ENCODE results near the gene DUSP22.

DNA sequence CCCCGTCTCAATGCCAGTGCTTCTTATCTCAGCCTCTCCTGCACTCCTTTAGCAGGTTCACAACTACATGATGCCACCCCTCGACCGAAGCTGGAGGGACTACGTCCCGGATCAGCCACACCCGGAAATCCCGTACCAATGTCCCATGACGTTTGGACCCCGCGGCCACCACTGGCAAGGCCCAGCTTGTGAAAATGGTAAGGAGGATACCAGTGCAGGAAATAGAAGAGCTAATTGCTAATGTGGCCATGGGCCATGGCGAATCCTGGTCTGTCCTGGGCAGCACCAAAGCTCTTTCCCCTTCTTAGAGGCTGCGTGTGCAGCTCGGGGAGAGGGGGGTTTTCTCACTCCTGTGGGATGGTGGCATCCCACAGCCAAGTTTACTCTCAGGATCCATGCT is 104.8 kb downstream of the DUSP22 start:
- TF ChIP-seq, protein P1, sequence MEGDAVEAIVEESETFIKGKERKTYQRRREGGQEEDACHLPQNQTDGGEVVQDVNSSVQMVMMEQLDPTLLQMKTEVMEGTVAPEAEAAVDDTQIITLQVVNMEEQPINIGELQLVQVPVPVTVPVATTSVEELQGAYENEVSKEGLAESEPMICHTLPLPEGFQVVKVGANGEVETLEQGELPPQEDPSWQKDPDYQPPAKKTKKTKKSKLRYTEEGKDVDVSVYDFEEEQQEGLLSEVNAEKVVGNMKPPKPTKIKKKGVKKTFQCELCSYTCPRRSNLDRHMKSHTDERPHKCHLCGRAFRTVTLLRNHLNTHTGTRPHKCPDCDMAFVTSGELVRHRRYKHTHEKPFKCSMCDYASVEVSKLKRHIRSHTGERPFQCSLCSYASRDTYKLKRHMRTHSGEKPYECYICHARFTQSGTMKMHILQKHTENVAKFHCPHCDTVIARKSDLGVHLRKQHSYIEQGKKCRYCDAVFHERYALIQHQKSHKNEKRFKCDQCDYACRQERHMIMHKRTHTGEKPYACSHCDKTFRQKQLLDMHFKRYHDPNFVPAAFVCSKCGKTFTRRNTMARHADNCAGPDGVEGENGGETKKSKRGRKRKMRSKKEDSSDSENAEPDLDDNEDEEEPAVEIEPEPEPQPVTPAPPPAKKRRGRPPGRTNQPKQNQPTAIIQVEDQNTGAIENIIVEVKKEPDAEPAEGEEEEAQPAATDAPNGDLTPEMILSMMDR (conservative IDR thresholded peaks at IDR 0.05; ENCODE audit: low read depth in 2 of 2) = no peak
- TF ChIP-seq EZH2phosphoT487 (IDR thresholded peaks at IDR 0.05; ENCODE audit: unreplicated experiment) = no peak
- no peak for TF ChIP-seq EZH2 (IDR thresholded peaks at IDR 0.05; ENCODE audit: low read depth, unreplicated experiment)
- TF ChIP-seq, protein P2, sequence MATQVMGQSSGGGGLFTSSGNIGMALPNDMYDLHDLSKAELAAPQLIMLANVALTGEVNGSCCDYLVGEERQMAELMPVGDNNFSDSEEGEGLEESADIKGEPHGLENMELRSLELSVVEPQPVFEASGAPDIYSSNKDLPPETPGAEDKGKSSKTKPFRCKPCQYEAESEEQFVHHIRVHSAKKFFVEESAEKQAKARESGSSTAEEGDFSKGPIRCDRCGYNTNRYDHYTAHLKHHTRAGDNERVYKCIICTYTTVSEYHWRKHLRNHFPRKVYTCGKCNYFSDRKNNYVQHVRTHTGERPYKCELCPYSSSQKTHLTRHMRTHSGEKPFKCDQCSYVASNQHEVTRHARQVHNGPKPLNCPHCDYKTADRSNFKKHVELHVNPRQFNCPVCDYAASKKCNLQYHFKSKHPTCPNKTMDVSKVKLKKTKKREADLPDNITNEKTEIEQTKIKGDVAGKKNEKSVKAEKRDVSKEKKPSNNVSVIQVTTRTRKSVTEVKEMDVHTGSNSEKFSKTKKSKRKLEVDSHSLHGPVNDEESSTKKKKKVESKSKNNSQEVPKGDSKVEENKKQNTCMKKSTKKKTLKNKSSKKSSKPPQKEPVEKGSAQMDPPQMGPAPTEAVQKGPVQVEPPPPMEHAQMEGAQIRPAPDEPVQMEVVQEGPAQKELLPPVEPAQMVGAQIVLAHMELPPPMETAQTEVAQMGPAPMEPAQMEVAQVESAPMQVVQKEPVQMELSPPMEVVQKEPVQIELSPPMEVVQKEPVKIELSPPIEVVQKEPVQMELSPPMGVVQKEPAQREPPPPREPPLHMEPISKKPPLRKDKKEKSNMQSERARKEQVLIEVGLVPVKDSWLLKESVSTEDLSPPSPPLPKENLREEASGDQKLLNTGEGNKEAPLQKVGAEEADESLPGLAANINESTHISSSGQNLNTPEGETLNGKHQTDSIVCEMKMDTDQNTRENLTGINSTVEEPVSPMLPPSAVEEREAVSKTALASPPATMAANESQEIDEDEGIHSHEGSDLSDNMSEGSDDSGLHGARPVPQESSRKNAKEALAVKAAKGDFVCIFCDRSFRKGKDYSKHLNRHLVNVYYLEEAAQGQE (IDR thresholded peaks at IDR 0.05; ENCODE audit: unreplicated experiment) = no peak
- TF ChIP-seq POLR2AphosphoS5 (IDR thresholded peaks at IDR 0.05; ENCODE audit: low read depth) = no peak
- TF ChIP-seq ETS1 (IDR thresholded peaks at IDR 0.05) = no peak
- no peak for TF ChIP-seq NANOG (IDR thresholded peaks at IDR 0.05; ENCODE audit: borderline replicate concordance)
- TF ChIP-seq JUNB (IDR thresholded peaks at IDR 0.05; ENCODE audit: unreplicated experiment) = no peak
